GM12892 (cell line): ENCODE measurements around the gene MRPL40.
A peak's percentile ranks its signal among the peaks of the same experiment; 100 is the strongest.

Experiments used
- POLR2A ChIP-seq: IDR thresholded peaks from 2 replicates; pipeline ENCODE4 v1.6.1; 2011; ENCODE audit warnings: low read depth, low read length, control low read depth
- POLR2AphosphoS5 ChIP-seq: IDR thresholded peaks from 2 replicates; pipeline ENCODE4 v1.6.1; 2011; ENCODE audit warnings: low read depth, low read length, control low read depth
- TAF1 ChIP-seq: IDR thresholded peaks from 2 replicates; pipeline ENCODE4 v1.6.1; 2011; ENCODE audit warnings: low read depth, mild to moderate bottlenecking, control low read depth, low read length, borderline replicate concordance

DNA sequence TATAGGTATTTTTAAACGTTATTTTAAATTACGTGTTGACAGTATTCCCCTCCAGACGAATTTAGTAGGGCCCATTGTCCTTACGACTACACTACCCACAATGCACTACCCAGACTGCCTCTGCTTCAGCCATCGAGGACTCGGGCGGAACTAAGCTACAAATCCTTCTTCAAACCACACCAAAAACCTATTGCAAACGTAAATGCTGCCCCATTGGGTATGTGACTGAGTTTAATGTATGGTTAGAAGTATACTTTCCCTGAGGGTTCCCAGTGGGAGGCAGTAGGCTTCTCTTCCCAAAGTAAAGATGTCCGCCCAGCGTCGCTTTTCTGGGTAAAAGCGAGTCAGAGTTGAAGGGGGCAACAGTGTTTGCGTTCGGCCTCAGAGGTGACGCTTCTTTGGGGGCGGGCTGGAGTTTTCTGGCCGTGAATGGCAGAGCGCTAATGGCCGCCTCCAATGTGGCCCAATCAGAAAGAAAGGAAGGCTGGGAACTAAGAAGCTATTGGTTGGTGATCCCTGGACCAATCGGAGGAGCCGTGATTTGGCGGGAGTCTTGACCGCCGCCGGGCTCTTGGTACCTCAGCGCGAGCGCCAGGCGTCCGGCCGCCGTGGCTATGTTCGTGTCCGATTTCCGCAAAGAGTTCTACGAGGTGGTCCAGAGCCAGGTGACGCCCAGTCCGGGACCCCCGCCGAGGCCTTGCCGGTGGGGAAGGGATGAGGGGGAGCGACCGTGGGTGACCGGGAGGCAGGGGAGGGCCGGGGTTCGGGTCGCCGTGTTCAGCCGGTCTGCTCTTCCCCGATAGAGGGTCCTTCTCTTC is 47.2 kb downstream of the MRPL40 start, which contains the start of gene CDC45:
- TF ChIP-seq POLR2A (peak; percentile 66; the same call in 1 of the 2 replicates), POLR2AphosphoS5 (0 out of 2 replicates have a peak, but pooled peaks have one; percentile 37), TAF1 (0 out of 2 replicates have a peak, but pooled peaks have one; percentile 41)
